T-helper 1 cell treated with Interleukin-12 subunit alpha and Interleukin-12 subunit beta and Interleukin-4 antibody, amounts not matched to agents 30 ng/mL and 1 ng/mL, for 36 hours (primary cell): ENCODE data around the gene TOMM5. TPM values are rescaled to one million over a fixed set of nuclear protein-coding genes. Genes with fewer than 3 reads are reported as not detected.

Source experiments
- intact Hi-C: fragments of 100-400 bp; cut with micrococcal nuclease; formaldehyde crosslinking; loops from one replicate; pipeline ENCODE4 v1.15.1; 2024
- total RNA-seq: library from RNA; stranded (reverse); gene quantifications from 2 replicates; pipeline ENCODE4 v1.2.3, GENCODE V29; 2022

TOMM5 gene
- total RNA-seq: 79.7 and 83.9 TPM in 2 replicates

DNA sequence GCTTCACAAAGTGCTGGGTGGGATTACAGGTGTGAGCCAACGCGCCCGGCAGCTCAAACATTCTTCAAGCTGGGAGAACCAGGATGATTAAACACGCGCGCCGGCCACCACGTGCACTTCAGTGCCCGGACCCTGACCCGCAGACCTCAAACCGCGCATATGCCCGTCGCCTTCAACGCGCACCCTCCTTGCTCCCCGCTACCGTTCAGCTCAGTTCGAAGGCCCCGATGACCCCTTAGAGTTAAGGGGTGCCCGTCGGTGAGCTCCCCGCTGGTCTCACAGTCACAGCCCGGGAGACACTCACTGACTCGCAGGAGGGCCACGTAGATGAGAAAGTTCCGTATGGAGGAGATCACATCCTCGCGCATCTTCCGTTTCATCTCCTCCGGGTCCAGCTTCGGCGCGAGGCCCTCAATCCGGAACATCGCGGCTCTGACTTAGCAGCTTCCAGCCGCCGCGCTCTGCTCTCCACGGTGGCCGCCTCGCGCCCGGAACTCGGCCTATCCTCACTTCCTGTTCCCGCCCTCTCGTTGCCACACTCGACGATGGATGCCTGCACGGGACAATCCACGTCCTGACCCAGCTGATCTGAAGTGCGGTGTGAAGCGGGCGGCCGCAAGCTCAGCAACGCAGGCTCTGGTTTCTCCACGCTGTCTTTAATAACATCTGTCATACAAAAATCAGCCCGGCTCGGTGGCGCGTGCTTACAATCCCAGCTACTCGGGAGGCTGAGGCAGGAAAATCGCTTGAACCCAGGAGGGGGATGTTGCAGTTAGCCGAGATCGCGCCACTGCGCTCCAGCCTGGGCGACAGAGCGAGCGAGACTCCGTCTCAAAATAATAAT is at the start of gene TOMM5:
TSS of gene TOMM5 (minus strand) at position 490 of the 844 bp plus-strand sequence. CDS start at position 425, 65 bp downstream.
- intact Hi-C loops: loop anchor here (1.0 to 10.0 kb wide), 15 partner anchors 10 to 630 kb away; partner anchors contain the start of genes EXOSC3, FBXO10, FRMPD1 and GRHPR

- intact Hi-C loops: no loop called here
Measured at GRCh38 chr9:37641331-37641730, 48.9 kb upstream of the TOMM5 start.

- intact Hi-C loops: no loop called here
Measured at GRCh38 chr9:37640246-37640645, 47.8 kb upstream of the TOMM5 start.

DNA sequence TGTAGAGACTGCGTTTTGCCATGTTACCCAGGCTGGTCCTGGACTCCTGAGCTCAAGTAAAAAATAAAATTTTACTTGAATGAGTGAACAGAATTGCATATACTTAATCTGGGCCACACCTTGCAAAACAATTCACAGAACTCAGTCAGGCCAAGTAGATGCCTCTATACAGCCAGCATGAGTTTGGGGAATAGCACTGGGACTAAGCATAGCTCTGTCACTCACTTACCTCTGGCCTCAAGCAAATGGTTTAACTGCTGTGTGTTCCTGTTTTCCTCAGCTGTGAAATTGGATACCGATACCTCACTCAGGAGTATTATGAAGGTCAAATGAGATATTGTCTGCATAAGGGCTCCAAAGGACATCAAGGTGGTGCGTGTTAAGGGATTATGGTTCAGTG is 47.4 kb upstream of the TOMM5 start:
- intact Hi-C loops: no loop called here

DNA sequence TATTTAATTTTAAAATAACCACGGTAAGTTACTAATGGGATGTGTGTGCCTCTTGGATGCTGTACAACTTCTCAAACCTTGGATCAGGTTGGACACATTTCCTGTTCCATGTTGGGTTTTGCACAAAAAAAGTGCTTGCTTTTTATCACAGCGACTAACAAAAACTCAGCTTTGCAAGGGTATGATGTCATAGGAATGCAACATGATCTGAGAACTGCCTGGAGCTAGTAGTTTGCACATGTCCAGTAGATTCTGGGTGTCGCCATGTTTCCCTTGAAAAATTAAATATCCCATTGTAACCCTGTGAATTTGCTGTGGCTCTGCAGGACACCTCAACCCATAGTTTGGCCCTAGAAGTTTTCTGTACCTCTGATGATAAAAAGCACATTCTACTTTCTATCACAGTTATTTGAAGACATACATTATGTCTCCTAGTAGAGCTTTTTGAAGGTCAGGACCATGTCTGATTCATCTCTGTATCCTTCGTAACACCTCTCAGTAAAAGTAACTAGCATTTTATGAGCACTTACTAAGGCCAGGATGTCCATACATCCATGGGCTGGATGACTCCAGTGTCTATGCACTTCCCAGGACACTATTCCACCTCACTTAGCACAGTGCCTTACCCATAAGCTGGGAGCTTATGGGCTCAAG is 46.8 kb upstream of the TOMM5 start:
- intact Hi-C loops: no loop called here

DNA sequence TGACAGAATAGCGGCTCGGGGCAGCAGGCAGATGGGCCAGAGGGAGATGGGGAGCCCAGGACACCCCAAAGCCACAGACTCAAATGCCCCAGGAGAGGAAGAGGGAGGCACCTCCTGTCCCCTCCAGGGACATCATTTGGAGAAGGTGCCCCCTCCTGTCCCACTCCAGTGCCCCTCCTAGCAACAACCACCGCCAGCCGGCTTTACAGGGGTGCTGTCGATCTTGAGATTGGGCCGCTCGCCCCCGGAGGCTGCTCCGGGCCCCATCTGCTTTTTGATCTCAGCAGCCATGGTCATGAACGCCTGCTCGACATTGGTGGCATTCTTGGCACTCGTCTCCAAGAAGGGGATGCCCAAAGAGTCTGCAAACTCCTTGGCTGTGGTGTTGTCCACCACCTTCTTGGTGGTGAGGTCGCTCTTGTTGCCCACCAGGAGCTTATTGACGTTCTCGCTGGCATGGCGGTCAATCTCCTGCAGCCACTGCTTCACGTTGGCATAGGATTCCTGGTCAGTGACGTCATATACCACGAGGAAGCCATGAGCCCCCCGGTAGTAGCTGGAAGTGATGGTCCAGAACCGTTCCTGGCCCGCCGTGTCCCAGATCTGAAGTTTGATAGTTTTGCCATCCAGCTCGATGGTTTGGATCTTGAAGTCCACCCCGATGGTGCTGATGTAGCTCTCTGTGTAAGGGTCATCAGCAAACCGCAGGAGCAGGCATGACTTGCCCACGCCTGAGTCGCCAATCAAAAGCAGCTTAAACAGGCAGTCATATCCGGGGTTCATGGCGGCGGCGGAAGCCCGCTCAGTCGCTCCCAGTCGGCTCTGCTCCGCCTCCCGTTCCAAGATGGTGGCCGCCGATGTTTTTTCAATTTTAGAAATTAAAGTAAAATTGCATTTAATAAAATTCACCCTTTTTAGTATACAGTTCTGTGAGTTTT is 44.4 kb upstream of the TOMM5 start:
- intact Hi-C loops: no loop called here

DNA sequence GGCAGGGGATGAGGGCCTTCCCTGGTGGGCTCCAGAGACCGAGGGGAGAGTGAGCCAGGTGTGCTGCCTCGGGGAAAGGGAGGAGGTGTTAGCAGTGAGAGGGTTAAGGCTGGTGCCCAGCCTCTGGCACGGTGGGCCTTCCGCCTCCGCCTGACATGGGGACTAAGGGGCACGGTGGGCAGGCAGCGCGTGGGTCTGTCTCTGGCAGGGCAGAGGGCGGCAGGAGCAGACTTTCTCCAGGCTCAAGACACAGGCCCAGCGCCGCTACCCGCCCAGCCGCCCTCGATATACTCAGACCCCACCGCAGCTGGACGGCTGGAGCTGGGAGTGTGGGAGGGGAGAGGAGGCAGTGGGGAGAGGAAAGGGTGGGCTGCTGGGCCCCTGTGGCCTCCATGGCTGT is 43.4 kb upstream of the TOMM5 start:
- intact Hi-C loops: no loop called here

- intact Hi-C loops: no loop called here
Measured at GRCh38 chr9:37632479-37632878, 40.1 kb upstream of the TOMM5 start.

DNA sequence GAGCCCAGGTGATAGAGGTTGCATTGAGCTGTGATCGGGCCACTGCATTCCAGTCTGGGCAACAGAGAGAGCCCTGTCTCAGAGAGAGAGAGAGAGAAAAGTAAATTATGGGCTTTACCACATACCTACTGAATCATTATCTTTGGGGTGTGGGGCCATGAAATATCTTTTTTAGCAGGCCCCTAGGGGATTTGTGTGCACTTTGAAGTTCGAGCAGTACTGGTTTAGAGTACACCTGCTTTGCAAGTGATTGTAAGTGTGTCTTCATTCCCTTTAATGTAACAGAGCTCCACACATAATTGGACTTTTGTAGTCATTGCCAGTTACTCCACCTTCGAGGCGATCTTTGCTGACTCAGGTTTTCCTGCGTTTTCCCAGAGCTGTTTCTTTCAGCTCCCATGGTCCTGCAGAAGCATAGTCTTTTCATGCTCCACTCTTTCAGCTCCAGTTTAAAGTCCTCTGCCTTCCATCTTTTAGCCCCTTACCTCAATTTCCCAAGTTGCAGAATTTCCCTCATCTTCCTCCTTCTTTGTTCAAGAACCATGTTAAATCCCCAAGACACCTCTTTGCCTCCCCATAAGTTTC is 34.4 kb upstream of the TOMM5 start:
- intact Hi-C loops: no loop called here

DNA sequence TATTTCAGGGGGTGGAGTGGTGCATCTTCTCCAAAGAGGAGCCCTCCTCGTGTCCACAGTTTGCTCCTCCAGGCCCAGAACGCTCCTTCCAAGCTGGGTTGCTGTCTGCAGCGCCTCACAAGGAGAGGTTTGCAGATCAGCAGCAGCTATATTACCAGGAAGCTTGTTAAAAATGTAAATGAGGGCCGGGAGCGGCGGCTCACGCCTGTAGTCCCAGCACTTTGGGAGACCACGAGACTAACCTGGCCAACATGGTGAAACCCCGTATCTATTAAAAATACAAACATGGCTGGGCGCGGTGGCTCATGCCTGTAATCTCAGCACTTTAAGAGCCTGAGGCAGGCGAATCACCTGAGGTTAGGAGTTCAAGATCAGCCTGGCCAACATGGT is 33.4 kb upstream of the TOMM5 start:
- intact Hi-C loops: no loop called here

DNA sequence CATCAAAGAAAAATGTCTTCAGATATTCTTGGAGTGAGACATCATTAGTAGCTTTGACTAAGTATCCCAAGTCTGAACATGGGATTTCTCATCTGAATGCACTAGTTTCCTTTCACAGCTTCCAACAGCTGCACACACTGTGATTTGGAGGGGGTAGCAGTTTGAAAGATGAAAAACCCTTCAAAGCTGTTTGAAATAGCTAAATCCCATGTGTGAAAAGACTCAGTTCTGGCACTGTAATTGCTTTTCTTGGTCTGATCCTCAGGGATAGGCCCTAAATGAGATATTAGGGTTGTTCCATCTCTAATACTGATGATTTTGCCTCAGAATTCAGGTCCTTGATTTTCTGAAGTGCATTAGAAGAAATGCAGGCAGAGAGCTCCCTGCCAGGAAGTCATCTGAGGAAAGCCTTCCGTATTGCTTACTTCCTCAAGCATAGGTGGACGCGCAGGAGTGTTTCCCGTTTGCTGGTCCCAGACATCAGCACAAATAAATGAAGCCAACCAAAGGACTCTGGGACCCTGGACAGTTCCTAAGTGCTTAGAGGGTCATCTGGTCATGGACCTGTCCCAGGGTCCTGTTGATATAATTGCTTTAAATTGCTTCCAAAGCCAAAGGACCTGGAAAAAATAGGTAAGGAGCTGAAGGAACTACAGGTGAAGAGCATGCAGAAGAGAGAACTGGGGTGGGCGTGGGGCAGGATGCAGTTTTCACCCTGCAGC is 32.8 kb upstream of the TOMM5 start:
- intact Hi-C loops: no loop called here

DNA sequence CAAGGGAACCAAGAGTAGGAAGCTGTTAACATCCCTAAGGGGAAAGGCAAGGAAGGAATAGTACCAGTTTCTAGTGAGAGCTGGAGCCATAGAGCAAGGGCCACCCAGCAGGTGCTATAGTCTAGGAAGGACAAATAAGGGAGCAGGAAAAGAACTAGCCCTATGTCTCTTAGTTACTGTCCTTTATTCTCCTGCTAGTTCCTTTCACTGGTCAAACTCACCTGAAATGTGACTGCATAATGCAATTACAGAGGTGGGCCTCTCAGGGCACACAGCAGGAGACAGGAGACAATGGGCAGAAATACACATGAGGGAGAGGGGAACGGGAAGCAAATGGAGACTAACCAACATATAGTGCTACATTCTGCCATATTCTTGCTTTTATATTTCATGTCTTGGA is 31.7 kb upstream of the TOMM5 start:
- intact Hi-C loops: no loop called here

GRCh38 chr9:37623267-37623666 is 30.9 kb upstream of the TOMM5 start:
- intact Hi-C loops: no loop called here

DNA sequence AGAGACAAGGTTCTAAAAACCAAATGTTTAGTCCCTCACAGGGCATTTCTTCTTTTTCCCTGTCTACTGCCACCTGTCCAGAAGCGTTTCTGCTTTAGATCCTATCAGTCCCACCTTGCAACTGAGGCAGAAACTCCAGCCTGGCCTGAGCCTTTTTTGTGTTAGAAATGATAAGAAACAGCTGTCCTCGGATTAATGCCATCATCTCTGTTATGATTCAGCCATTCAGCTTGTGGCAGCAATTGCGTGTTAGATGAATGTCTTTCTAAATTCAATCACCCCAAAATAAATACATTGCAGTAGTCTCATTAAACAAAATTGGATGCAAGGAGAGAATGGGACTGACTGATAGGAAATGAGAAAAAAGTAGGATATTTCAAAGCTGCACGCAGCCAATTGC is 30.1 kb upstream of the TOMM5 start:
- intact Hi-C loops: no loop called here

- intact Hi-C loops: no loop called here
Measured at GRCh38 chr9:37621273-37622121, 29.1 kb upstream of the TOMM5 start.

DNA sequence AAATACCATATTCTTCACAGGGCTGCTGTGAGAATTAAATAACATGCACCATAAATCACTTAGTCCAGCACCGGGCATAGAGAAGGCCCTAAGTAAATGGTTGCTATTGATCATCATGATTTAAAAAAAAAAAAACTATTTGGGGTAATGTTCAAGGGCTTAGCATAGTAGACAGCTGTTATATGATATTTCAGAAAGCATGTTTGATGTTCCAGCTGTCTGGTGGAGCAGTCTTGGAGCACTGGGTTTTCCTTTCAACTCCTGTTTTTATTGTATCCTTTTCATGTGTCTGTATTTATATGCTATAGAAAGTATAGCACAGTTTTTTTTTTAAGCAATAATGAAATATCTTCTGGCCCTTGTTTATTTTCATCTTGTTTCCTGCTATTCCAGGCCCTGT is 28.0 kb upstream of the TOMM5 start:
- intact Hi-C loops: no loop called here

- intact Hi-C loops: no loop called here
Measured at GRCh38 chr9:37619806-37620205, 27.4 kb upstream of the TOMM5 start.

DNA sequence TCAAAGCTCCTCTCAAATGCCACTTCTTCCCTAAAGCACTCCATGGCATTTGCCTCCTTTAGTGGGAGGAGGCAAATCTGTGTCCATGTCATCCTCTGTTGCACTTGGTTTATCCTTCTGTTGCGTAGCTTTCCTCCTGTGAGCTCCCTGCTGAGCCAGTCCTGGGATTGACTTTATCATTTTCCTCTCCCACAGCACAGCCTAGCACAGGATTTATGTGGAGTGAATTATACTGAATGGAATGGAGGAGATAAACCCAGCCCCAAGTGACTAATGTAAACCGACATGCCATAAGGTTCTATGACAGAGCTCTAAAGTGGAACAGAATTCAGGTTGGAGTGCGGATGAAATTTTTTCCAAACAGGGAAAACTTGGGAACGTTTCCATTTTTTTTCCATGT is 26.4 kb upstream of the TOMM5 start:
- intact Hi-C loops: no loop called here

DNA sequence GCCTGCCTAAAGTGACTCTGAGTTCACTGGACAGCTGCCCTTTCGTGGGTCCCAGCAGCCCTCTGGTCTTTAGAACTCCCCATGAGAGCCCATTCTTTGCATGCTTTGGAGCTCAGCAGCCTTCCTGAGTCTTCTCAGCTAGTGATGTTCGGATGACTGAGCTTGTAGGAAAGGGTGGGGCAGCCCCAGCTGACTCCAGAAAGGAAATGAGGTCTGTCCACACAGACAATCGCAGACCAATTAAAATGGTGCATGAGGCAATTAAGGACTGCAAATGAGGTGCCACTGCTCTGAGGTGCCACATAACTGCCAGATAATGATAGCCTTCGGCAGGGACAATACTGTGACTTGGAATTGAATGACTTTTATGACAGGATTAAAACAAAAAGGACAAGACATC is 25.4 kb upstream of the TOMM5 start:
- intact Hi-C loops: loop anchor here (1.0 kb wide), 1 partner anchor 33 kb away; no protein-coding TSS in a partner anchor

DNA sequence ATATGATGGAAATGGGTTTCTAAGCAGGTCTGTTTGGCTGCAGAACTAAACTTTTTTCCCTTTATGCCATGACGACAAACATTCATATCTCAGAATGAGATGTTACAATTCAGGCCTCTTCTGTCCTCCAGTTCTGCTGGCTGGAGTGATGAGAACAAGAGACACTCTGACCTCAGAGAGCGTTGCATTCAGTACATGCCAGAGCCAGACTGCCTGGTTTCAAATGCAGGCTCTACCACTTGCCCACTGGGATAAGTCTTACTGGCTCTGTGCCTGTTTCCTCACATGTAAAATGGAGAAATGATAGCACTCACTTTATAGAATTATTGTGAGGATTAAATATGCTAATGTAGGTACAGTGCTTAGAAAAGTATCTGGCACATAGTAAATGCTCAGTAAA is 24.8 kb upstream of the TOMM5 start:
- intact Hi-C loops: loop anchor here (1.0 kb wide), 1 partner anchor 34 kb away; no protein-coding TSS in a partner anchor
